Measurements from ENCODE around the gene SLC39A11. TPM values are rescaled to one million over a fixed set of nuclear protein-coding genes. Genes with fewer than 3 reads are reported as not detected.

Gene SLC39A11
- total and polyA plus RNA-seq, 2 donors (not counting 1 experiment from before 2014, with no cell fraction given) = 12.7 to 27.4 TPM

GRCh38 chr17:73064084-73064938, 28.2 kb downstream of the SLC39A11 start:
- Histone ChIP-seq H3K27ac (ENCODE audit: insufficient read depth, low read length) (no peak overlapping the region), H3K36me3 (ENCODE audit: control insufficient read depth, insufficient read depth, low read length) (no peaks in the 10 kb centered on the region)
- no peak for TF ChIP-seq CTCF (conservative IDR thresholded peaks at IDR 0.05 in 1 of 2, IDR thresholded peaks at IDR 0.05 in 1 of 2; ENCODE audit: low read depth in 1 of 2, low read length in 2 of 2)
- no peak for TF ChIP-seq EZH2 (IDR thresholded peaks at IDR 0.05; ENCODE audit: low read length, missing control alignments)

GRCh38 chr17:73062726-73063125, 29.8 kb downstream of the SLC39A11 start:
- no peak overlapping the region for H2AFZ ChIP-seq (ENCODE audit: low read length)
- H3K27me3 ChIP-seq (ENCODE audit: control insufficient read depth, insufficient read depth, low read length) = no peaks in the 10 kb centered on the region
- H3K79me2 ChIP-seq (ENCODE audit: control insufficient read depth, insufficient read depth, low read length) = no peaks in the 10 kb centered on the region
- DNase-seq (ENCODE audit: low read depth in 2 of 2) = no peak
- no peak overlapping the region for H3K9ac ChIP-seq (ENCODE audit: insufficient read depth, low read length)
- TF ChIP-seq CTCF (conservative IDR thresholded peaks at IDR 0.05 in 1 of 2, IDR thresholded peaks at IDR 0.05 in 1 of 2; ENCODE audit: low read depth in 1 of 2, low read length in 2 of 2) (no peak), EZH2 (IDR thresholded peaks at IDR 0.05; ENCODE audit: low read length, missing control alignments) (no peak)
- no peaks in the 10 kb centered on the region for H4K20me1 ChIP-seq (ENCODE audit: control insufficient read depth, extremely low read depth, insufficient read depth, low read length)
- no peak overlapping the region for H3K4me2 ChIP-seq (ENCODE audit: extremely low read depth, insufficient read depth, low read length)
- no peaks in the 10 kb centered on the region for H3K36me3 ChIP-seq (ENCODE audit: control insufficient read depth, insufficient read depth, low read length)
- no peak overlapping the region for H3K4me3 ChIP-seq (replicated peaks in 1 of 4; ENCODE audit: control extremely low read depth in 1 of 4, insufficient read depth in 1 of 4, low read depth in 3 of 4, low read length in 4 of 4)
- peaks cover 6% of the 10 kb centered on the region for H3K4me1 ChIP-seq (ENCODE audit: control insufficient read depth, extremely low read depth, insufficient read depth, low read length)
- no peaks in the 10 kb centered on the region for H3K9me3 ChIP-seq (ENCODE audit: control insufficient read depth, insufficient read depth, low read depth, low read length)
- no peak overlapping the region for H3K27ac ChIP-seq (ENCODE audit: insufficient read depth, low read length)

More at GRCh38 chr17:73064084-73064938, 28.2 kb downstream of the SLC39A11 start:
- H3K9ac ChIP-seq (ENCODE audit: insufficient read depth, low read length) = no peak overlapping the region
- peaks cover 10% of the 10 kb centered on the region for H3K4me1 ChIP-seq (ENCODE audit: control insufficient read depth, extremely low read depth, insufficient read depth, low read length)
- H2AFZ ChIP-seq (ENCODE audit: low read length) = no peak overlapping the region
- H3K4me3 ChIP-seq (replicated peaks in 1 of 4; ENCODE audit: control extremely low read depth in 1 of 4, insufficient read depth in 1 of 4, low read depth in 3 of 4, low read length in 4 of 4) = no peak overlapping the region
- DNase-seq (ENCODE audit: low read depth in 2 of 2) = peak; percentile 17 to 34
- H3K27me3 ChIP-seq (ENCODE audit: control insufficient read depth, insufficient read depth, low read length) = no peaks in the 10 kb centered on the region
- H3K9me3 ChIP-seq (ENCODE audit: control insufficient read depth, insufficient read depth, low read depth, low read length) = no peaks in the 10 kb centered on the region
- no peak overlapping the region for H3K4me2 ChIP-seq (ENCODE audit: extremely low read depth, insufficient read depth, low read length)
- H4K20me1 ChIP-seq (ENCODE audit: control insufficient read depth, extremely low read depth, insufficient read depth, low read length) = no peaks in the 10 kb centered on the region
- no peaks in the 10 kb centered on the region for H3K79me2 ChIP-seq (ENCODE audit: control insufficient read depth, insufficient read depth, low read length)

GRCh38 chr17:73061161-73061560, 31.3 kb downstream of the SLC39A11 start:
- H3K9ac ChIP-seq (ENCODE audit: insufficient read depth, low read length) = no peak overlapping the region
- no peak for DNase-seq (ENCODE audit: low read depth in 2 of 2)
- no peaks in the 10 kb centered on the region for H3K27me3 ChIP-seq (ENCODE audit: control insufficient read depth, insufficient read depth, low read length)
- H3K4me3 ChIP-seq (replicated peaks in 1 of 4; ENCODE audit: control extremely low read depth in 1 of 4, insufficient read depth in 1 of 4, low read depth in 3 of 4, low read length in 4 of 4) = no peak overlapping the region
- no peak overlapping the region for H3K4me2 ChIP-seq (ENCODE audit: extremely low read depth, insufficient read depth, low read length)
- no peaks in the 10 kb centered on the region for H3K4me1 ChIP-seq (ENCODE audit: control insufficient read depth, extremely low read depth, insufficient read depth, low read length)
- no peak overlapping the region for H3K27ac ChIP-seq (ENCODE audit: insufficient read depth, low read length)
- H4K20me1 ChIP-seq (ENCODE audit: control insufficient read depth, extremely low read depth, insufficient read depth, low read length) = no peaks in the 10 kb centered on the region
- H3K9me3 ChIP-seq (ENCODE audit: control insufficient read depth, insufficient read depth, low read depth, low read length) = no peaks in the 10 kb centered on the region
- no peak overlapping the region for H2AFZ ChIP-seq (ENCODE audit: low read length)
- TF ChIP-seq EZH2 (IDR thresholded peaks at IDR 0.05; ENCODE audit: low read length, missing control alignments) (no peak), CTCF (conservative IDR thresholded peaks at IDR 0.05 in 1 of 2, IDR thresholded peaks at IDR 0.05 in 1 of 2; ENCODE audit: low read depth in 1 of 2, low read length in 2 of 2) (no peak)
- no peaks in the 10 kb centered on the region for H3K79me2 ChIP-seq (ENCODE audit: control insufficient read depth, insufficient read depth, low read length)
- H3K36me3 ChIP-seq (ENCODE audit: control insufficient read depth, insufficient read depth, low read length) = no peaks in the 10 kb centered on the region

Data from fibroblast of lung (primary cell).